Measurements from ENCODE around the gene GMEB2. TPM values are rescaled to one million over a fixed set of nuclear protein-coding genes. Genes with fewer than 3 reads are reported as not detected.

GMEB2 gene
- polyA plus RNA-seq, 4 donors: 8.4 to 10.4 (median 9.6) TPM

- DNase-seq (no peak), FAIRE-seq (no peak)
- Histone ChIP-seq H3K4me3 (ENCODE audit: low read depth in 1 of 3, low read length in 3 of 3) (no peak overlapping the region), H3K4me1 (ENCODE audit: control insufficient read depth in 3 of 3, insufficient read depth in 2 of 3, low read depth in 1 of 3, low read length in 2 of 3) (no peaks in the 10 kb centered on the region), H3K27me3 (ENCODE audit: control insufficient read depth in 3 of 3, insufficient read depth in 3 of 3, low read length in 3 of 3) (no peaks in the 10 kb centered on the region), H3K36me3 (ENCODE audit: control insufficient read depth in 3 of 3, insufficient read depth in 2 of 3, low read depth in 1 of 3, low read length in 3 of 3) (peaks cover 6 to 78% (median 12%) of the 10 kb centered on the region in 3 donors), H3K9me3 (ENCODE audit: control insufficient read depth in 2 of 2, insufficient read depth in 1 of 2, low read depth in 1 of 2, low read length in 1 of 2) (no peaks in the 10 kb centered on the region), H3K27ac (ENCODE audit: low read depth in 1 of 3, low read length in 2 of 3) (no peak overlapping the region)
- 96 to 97% (median 97%) methylated on average over 14 of the region's 14 CpGs for WGBS, 3 donors
Observed at GRCh38 chr20:63665708-63666107, 38.8 kb upstream of the GMEB2 start.

DNA sequence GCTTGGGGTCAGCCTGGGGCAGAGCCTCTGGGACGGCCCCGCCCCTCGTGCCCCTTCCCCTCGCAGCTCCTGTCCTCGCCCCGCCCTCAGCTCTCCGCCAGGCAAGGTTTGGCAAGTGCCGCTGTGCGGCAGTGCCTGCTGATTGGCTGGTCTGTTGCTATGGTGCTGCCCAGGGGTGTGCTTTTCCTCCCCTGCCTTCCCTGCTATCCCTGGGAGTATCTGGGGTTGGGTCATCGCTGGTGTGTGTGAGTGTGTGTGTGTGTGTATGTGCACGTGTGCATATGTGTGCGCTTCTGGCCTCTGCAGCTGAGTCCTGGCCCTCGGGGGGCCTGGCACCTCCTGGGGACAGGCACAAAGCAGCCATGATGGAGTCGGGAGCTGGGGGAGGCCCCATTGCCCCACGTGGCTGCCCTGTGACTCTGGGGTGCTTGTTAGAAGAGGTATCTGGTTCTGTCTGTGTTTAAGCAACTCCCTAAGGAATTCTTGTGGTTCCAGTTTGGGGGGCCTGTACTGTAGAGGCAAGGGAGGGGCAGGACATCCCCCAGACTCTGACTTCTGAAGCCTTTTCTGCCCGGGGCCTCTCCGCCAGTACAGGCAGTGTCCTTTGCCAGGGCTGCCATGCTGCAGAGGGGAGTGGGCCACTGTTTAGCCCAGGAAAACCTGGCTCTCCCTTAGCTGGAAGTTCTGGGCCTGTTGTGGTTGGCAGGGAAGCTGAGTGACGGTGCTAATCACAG, 38.1 kb upstream of the GMEB2 start:
- Histone ChIP-seq H3K4me3 (ENCODE audit: low read depth in 1 of 3, low read length in 3 of 3) (no peak overlapping the region), H3K36me3 (ENCODE audit: control insufficient read depth in 3 of 3, insufficient read depth in 2 of 3, low read depth in 1 of 3, low read length in 3 of 3) (peaks cover 6 to 77% (median 12%) of the 10 kb centered on the region in 3 donors), H3K27me3 (ENCODE audit: control insufficient read depth in 3 of 3, insufficient read depth in 3 of 3, low read length in 3 of 3) (no peaks in the 10 kb centered on the region), H3K4me1 (ENCODE audit: control insufficient read depth in 3 of 3, insufficient read depth in 2 of 3, low read depth in 1 of 3, low read length in 2 of 3) (no peaks in the 10 kb centered on the region), H3K27ac (ENCODE audit: low read depth in 1 of 3, low read length in 2 of 3) (no peak overlapping the region), H3K9me3 (ENCODE audit: control insufficient read depth in 2 of 2, insufficient read depth in 1 of 2, low read depth in 1 of 2, low read length in 1 of 2) (no peaks in the 10 kb centered on the region)
- no peak for DNase-seq
- FAIRE-seq: no peak
- 76 to 89% (median 81%) methylated on average over 16 to 18 of the region's 18 CpGs for WGBS, 3 donors

- no peak for DNase-seq
- FAIRE-seq: no peak
- Histone ChIP-seq H3K36me3 (ENCODE audit: control insufficient read depth in 3 of 3, insufficient read depth in 2 of 3, low read depth in 1 of 3, low read length in 3 of 3) (peaks cover 6 to 77% (median 12%) of the 10 kb centered on the region in 3 donors), H3K27me3 (ENCODE audit: control insufficient read depth in 3 of 3, insufficient read depth in 3 of 3, low read length in 3 of 3) (no peaks in the 10 kb centered on the region), H3K9me3 (ENCODE audit: control insufficient read depth in 2 of 2, insufficient read depth in 1 of 2, low read depth in 1 of 2, low read length in 1 of 2) (no peaks in the 10 kb centered on the region), H3K4me1 (ENCODE audit: control insufficient read depth in 3 of 3, insufficient read depth in 2 of 3, low read depth in 1 of 3, low read length in 2 of 3) (peaks cover 0 to 6% (median 2%) of the 10 kb centered on the region in 3 donors), H3K27ac (ENCODE audit: low read depth in 1 of 3, low read length in 2 of 3) (no peak overlapping the region), H3K4me3 (ENCODE audit: low read depth in 1 of 3, low read length in 3 of 3) (no peak overlapping the region)
- 92 to 94% (median 94%) methylated on average over 22 of the region's 22 CpGs for WGBS, 3 donors
Observed at GRCh38 chr20:63664143-63664851, 37.4 kb upstream of the GMEB2 start.

- no peak overlapping the region for H3K27ac ChIP-seq (ENCODE audit: low read depth in 1 of 3, low read length in 2 of 3)
- H3K4me3 ChIP-seq (ENCODE audit: low read depth in 1 of 3, low read length in 3 of 3): no peak overlapping the region
- FAIRE-seq (no peak), DNase-seq (no peak)
- peaks cover 0 to 11% (median 2%) of the 10 kb centered on the region in 3 donors for H3K4me1 ChIP-seq (ENCODE audit: control insufficient read depth in 3 of 3, insufficient read depth in 2 of 3, low read depth in 1 of 3, low read length in 2 of 3)
- H3K27me3 ChIP-seq (ENCODE audit: control insufficient read depth in 3 of 3, insufficient read depth in 3 of 3, low read length in 3 of 3): no peaks in the 10 kb centered on the region
- WGBS, 3 donors: 94 to 95% (median 95%) methylated on average over 26 of the region's 26 CpGs
- H3K36me3 ChIP-seq (ENCODE audit: control insufficient read depth in 3 of 3, insufficient read depth in 2 of 3, low read depth in 1 of 3, low read length in 3 of 3): peaks cover 6 to 72% (median 10%) of the 10 kb centered on the region in 3 donors
- no peaks in the 10 kb centered on the region for H3K9me3 ChIP-seq (ENCODE audit: control insufficient read depth in 2 of 2, insufficient read depth in 1 of 2, low read depth in 1 of 2, low read length in 1 of 2)
Observed at GRCh38 chr20:63663332-63664066, 36.6 kb upstream of the GMEB2 start.

- peaks cover 0 to 11% (median 2%) of the 10 kb centered on the region in 3 donors for H3K4me1 ChIP-seq (ENCODE audit: control insufficient read depth in 3 of 3, insufficient read depth in 2 of 3, low read depth in 1 of 3, low read length in 2 of 3)
- no peaks in the 10 kb centered on the region for H3K27me3 ChIP-seq (ENCODE audit: control insufficient read depth in 3 of 3, insufficient read depth in 3 of 3, low read length in 3 of 3)
- no peaks in the 10 kb centered on the region for H3K9me3 ChIP-seq (ENCODE audit: control insufficient read depth in 2 of 2, insufficient read depth in 1 of 2, low read depth in 1 of 2, low read length in 1 of 2)
- WGBS, 3 donors: 91 to 93% (median 92%) methylated on average over 9 of the region's 9 CpGs
- H3K36me3 ChIP-seq (ENCODE audit: control insufficient read depth in 3 of 3, insufficient read depth in 2 of 3, low read depth in 1 of 3, low read length in 3 of 3): peaks cover 6 to 65% (median 8%) of the 10 kb centered on the region in 3 donors
- H3K27ac ChIP-seq (ENCODE audit: low read depth in 1 of 3, low read length in 2 of 3): no peak overlapping the region
- FAIRE-seq (no peak), DNase-seq (no peak)
- H3K4me3 ChIP-seq (ENCODE audit: low read depth in 1 of 3, low read length in 3 of 3): no peak overlapping the region
Observed at GRCh38 chr20:63662813-63663189, 35.9 kb upstream of the GMEB2 start.

GRCh38 chr20:63661959-63662812, 35.3 kb upstream of the GMEB2 start:
- FAIRE-seq (no peak), DNase-seq (no peak)
- H3K4me3 ChIP-seq (ENCODE audit: low read depth in 1 of 3, low read length in 3 of 3): no peak overlapping the region
- H3K27me3 ChIP-seq (ENCODE audit: control insufficient read depth in 3 of 3, insufficient read depth in 3 of 3, low read length in 3 of 3): no peaks in the 10 kb centered on the region
- peaks cover 0 to 17% (median 2%) of the 10 kb centered on the region in 3 donors for H3K4me1 ChIP-seq (ENCODE audit: control insufficient read depth in 3 of 3, insufficient read depth in 2 of 3, low read depth in 1 of 3, low read length in 2 of 3)
- no peaks in the 10 kb centered on the region for H3K9me3 ChIP-seq (ENCODE audit: control insufficient read depth in 2 of 2, insufficient read depth in 1 of 2, low read depth in 1 of 2, low read length in 1 of 2)
- 90 to 96% (median 93%) methylated on average over 33 of the region's 33 CpGs for WGBS, 3 donors
- no peak overlapping the region for H3K27ac ChIP-seq (ENCODE audit: low read depth in 1 of 3, low read length in 2 of 3)
- H3K36me3 ChIP-seq (ENCODE audit: control insufficient read depth in 3 of 3, insufficient read depth in 2 of 3, low read depth in 1 of 3, low read length in 3 of 3): peaks cover 2 to 59% (median 6%) of the 10 kb centered on the region in 3 donors

DNA sequence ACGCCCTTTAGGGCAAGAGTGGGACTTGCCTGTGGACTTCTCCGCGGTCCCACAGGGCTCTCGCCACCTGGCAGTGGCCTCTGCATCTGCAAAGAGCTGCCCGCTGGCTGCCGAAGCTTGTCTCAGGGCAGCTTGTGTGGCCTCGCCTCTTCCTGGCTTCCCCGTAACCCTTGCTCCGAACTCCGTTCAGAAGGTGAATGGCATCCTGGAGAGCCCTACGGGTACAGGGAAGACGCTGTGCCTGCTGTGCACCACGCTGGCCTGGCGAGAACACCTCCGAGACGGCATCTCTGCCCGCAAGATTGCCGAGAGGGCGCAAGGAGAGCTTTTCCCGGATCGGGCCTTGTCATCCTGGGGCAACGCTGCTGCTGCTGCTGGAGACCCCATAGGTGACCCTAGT, 34.2 kb upstream of the GMEB2 start:
- Histone ChIP-seq H3K27me3 (ENCODE audit: control insufficient read depth in 3 of 3, insufficient read depth in 3 of 3, low read length in 3 of 3) (no peaks in the 10 kb centered on the region), H3K27ac (ENCODE audit: low read depth in 1 of 3, low read length in 2 of 3) (no peak overlapping the region), H3K36me3 (ENCODE audit: control insufficient read depth in 3 of 3, insufficient read depth in 2 of 3, low read depth in 1 of 3, low read length in 3 of 3) (peaks cover 2 to 54% (median 6%) of the 10 kb centered on the region in 3 donors), H3K9me3 (ENCODE audit: control insufficient read depth in 2 of 2, insufficient read depth in 1 of 2, low read depth in 1 of 2, low read length in 1 of 2) (no peaks in the 10 kb centered on the region), H3K4me1 (ENCODE audit: control insufficient read depth in 3 of 3, insufficient read depth in 2 of 3, low read depth in 1 of 3, low read length in 2 of 3) (peaks cover 0 to 19% (median 2%) of the 10 kb centered on the region in 3 donors), H3K4me3 (ENCODE audit: low read depth in 1 of 3, low read length in 3 of 3) (no peak overlapping the region)
- DNase-seq: no peak
- FAIRE-seq: no peak
- 94 to 97% (median 96%) methylated on average over 22 of the region's 22 CpGs for WGBS, 3 donors

Measured in small intestine (tissue), 7 donors.